NB4 (cell line): Measurements from ENCODE around the gene RAD51B.

Experiments used
- CTCF ChIP-seq: IDR thresholded peaks from one replicate; pipeline ENCODE4 v1.5.1; 2012; ENCODE audit warnings: low read depth, low read length
- MAX ChIP-seq: IDR thresholded peaks from 2 replicates; pipeline ENCODE4 v1.6.1; 2011; ENCODE audit warnings: low read depth, low read length
- MYC ChIP-seq: IDR thresholded peaks from 2 replicates; pipeline ENCODE4 v1.6.1; 2011; ENCODE audit warnings: low read depth, low read length
- POLR2A ChIP-seq: IDR thresholded peaks from 2 replicates; pipeline ENCODE4 v1.6.1; 2011; ENCODE audit warnings: mild to moderate bottlenecking; ENCODE audit not compliant: insufficient read length; ENCODE audit errors: extremely low read depth

- TF ChIP-seq CTCF (no peak), POLR2A (no peak), MAX (no peak), MYC (no peak)
These were observed 284.3 kb downstream of the RAD51B start for GRCh38 chr14:68103853-68104252.
